HepG2 (cell line): ENCODE results near the gene LRFN2. TPM values are rescaled to one million over a fixed set of nuclear protein-coding genes. Genes with fewer than 3 reads are reported as not detected.

Experiments used
- ATAC-seq: fragments of 200-7000 bp; cut with Tn5 transposase; 3 replicates; pipeline ENCODE4 v1.9.1; 2020; ENCODE audit warnings: mild to moderate bottlenecking, moderate library complexity
- BruUV-seq: library from RNA; stranded (reverse); fragments of 400-500 nt; replicated peaks from 2 replicates; lab custom pipeline; 2021; lab: Mats Ljungman, UMichigan
- CTCF ChIA-PET: fragments of 300-600 bp; formaldehyde crosslinking; extraction: SDS; loops from one replicate; lab custom pipeline; 2021; ENCODE audit warnings: low total read pairs, inconsistent platforms, low intra/inter-chr PET ratio; lab: Yijun Ruan, JAX
- POLR2A ChIA-PET: fragments of 350-600 bp; sonication (Branson Sonifier 250); formaldehyde crosslinking; loops from one replicate; lab custom pipeline; 2020; ENCODE audit warnings: antibody characterized with exemption, inconsistent platforms; lab: Yijun Ruan, JAX
- DNase-seq: peaks from one replicate; pipeline ENCODE4 v3.0.0-alpha.2; 2015; ENCODE audit warnings: low spot score
- FAIRE-seq: peaks from 3 replicates; lab custom pipeline; 2011; peaks lifted over from hg19 to GRCh38; lab: Jason Lieb, UNC
- H2AFZ ChIP-seq: one replicate; pipeline ENCODE4 v1.6.1; 2011; ENCODE audit warnings: low read length, inconsistent platforms
- H3K27ac ChIP-seq: fragments of 300-600 bp; 3 replicates; pipeline ENCODE4 v1.8.0; 2011; ENCODE audit warnings: mixed run types, mild to moderate bottlenecking, mixed read lengths, low read length, inconsistent platforms; ENCODE audit not compliant: insufficient read depth; ENCODE audit errors: extremely low read length
- H3K27me3 ChIP-seq, 2 experiments: fragments of 200-600 bp in 1 of 2; 2 replicates in 1 of 2; 3 replicates in 1 of 2; pipeline versions ENCODE4 v1.6.0 to v1.8.0; 2011; ENCODE audit warnings: low read length in 2 of 2, mild to moderate bottlenecking in 2 of 2, moderate library complexity in 2 of 2, inconsistent platforms in 1 of 2; ENCODE audit not compliant: insufficient read depth in 2 of 2, control insufficient read depth in 1 of 2
- H3K36me3 ChIP-seq, 2 experiments: fragments of 200-600 bp in 1 of 2; replicated peaks in 1 of 2; 2 replicates in 1 of 2; 3 replicates in 1 of 2; pipeline versions ENCODE4 v1.5.1 to v1.8.0; 2011; ENCODE audit warnings: low read length in 2 of 2, inconsistent platforms in 1 of 2; ENCODE audit not compliant: insufficient read depth in 2 of 2, control insufficient read depth in 1 of 2
- H3K4me1 ChIP-seq: 2 replicates; pipeline ENCODE4 v1.5.1; 2012; ENCODE audit warnings: low read length, inconsistent platforms; ENCODE audit not compliant: insufficient read depth
- H3K4me2 ChIP-seq: 2 replicates; pipeline ENCODE4 v1.6.0; 2011; ENCODE audit warnings: low read depth, low read length, inconsistent platforms
- H3K4me3 ChIP-seq, 3 experiments: fragments of 200-600 bp in 1 of 3; sonication (generic), shearing (Covaris generic) in 1 of 3; replicated peaks in 1 of 3; 2 replicates each; pipeline ENCODE4 v1.5.1; 2011 to 2016; ENCODE audit warnings: low read length in 3 of 3, inconsistent platforms in 2 of 3, low read depth in 2 of 3, mild to moderate bottlenecking in 2 of 3, control low read depth in 1 of 3, mixed read lengths in 1 of 3; ENCODE audit not compliant: insufficient read depth in 1 of 3
- H3K79me2 ChIP-seq: one replicate; pipeline ENCODE4 v1.6.1; 2011; ENCODE audit warnings: low read length, inconsistent platforms; ENCODE audit not compliant: insufficient read depth
- H3K9ac ChIP-seq: 2 replicates; pipeline ENCODE4 v1.6.0; 2011; ENCODE audit warnings: mild to moderate bottlenecking, low read depth, low read length, inconsistent platforms; ENCODE audit not compliant: insufficient read depth
- H3K9me3 ChIP-seq: 2 replicates; pipeline ENCODE4 v1.5.1; 2012; ENCODE audit warnings: mild to moderate bottlenecking, low read length
- H4K20me1 ChIP-seq: 2 replicates; pipeline ENCODE4 v1.6.0; 2011; ENCODE audit warnings: inconsistent platforms, mild to moderate bottlenecking, low read length, moderate library complexity; ENCODE audit not compliant: insufficient read depth
- DRAP1 ChIP-seq: IDR thresholded peaks from 2 replicates; pipeline ENCODE4 v1.6.1; 2016; ENCODE audit warnings: missing genetic modification reagents, missing compliant biosample characterization
- FOXJ3 ChIP-seq: sonication (generic); formaldehyde crosslinking; IDR thresholded peaks from 2 replicates; pipeline ENCODE4 v1.4.0; 2020; ENCODE audit warnings: missing genetic modification reagents, mild to moderate bottlenecking, borderline replicate concordance
- HNRNPH1 ChIP-seq: fragments of 200-400 bp; formaldehyde crosslinking; optimal IDR thresholded peaks from 2 replicates; pipeline ENCODE3; 2017; ENCODE audit warnings: mild to moderate bottlenecking, low read depth, low read length
- KAT8 ChIP-seq: IDR thresholded peaks from 2 replicates; pipeline ENCODE4 v1.6.1; 2016; ENCODE audit warnings: missing genetic modification reagents, missing compliant biosample characterization
- ZNF20 ChIP-seq: sonication (generic); formaldehyde crosslinking; IDR thresholded peaks from 2 replicates; pipeline ENCODE4 v1.4.0; 2020; ENCODE audit warnings: mild to moderate bottlenecking, moderate library complexity, missing genetic modification reagents
- ZNF558 ChIP-seq: sonication (generic); formaldehyde crosslinking; IDR thresholded peaks from 2 replicates; pipeline ENCODE4 v1.9.0; 2022; ENCODE audit warnings: mild to moderate bottlenecking, missing genetic modification reagents, borderline replicate concordance
- ZNF670 ChIP-seq: sonication (generic); formaldehyde crosslinking; IDR thresholded peaks from 2 replicates; pipeline ENCODE4 v1.8.0; 2022; ENCODE audit warnings: mild to moderate bottlenecking, missing genetic modification reagents, borderline replicate concordance
- ZNF687 ChIP-seq: sonication (generic); formaldehyde crosslinking; IDR thresholded peaks from 2 replicates; pipeline ENCODE4 v1.5.1; 2020; ENCODE audit warnings: mild to moderate bottlenecking, missing genetic modification reagents, moderate library complexity
- ZNF841 ChIP-seq: sonication (generic); formaldehyde crosslinking; IDR thresholded peaks from 2 replicates; pipeline ENCODE4 v1.8.1; 2023; ENCODE audit warnings: missing genetic modification reagents, borderline replicate concordance
- WGBS: methylation state at CpG from one replicate; pipeline ENCODE4 v1.1.6; 2017; ENCODE audit warnings: low lambda C conversion rate; 5-methylcytosine and 5-hydroxymethylcytosine counted together
- in situ Hi-C: cut with HindIII; loops from 2 replicates; pipeline ENCODE4 v1.10.0; 2017; ENCODE audit warnings: low pct_unique_long_range_greater_than_20kb; ENCODE audit not compliant: extremely low pct_ligation_motif_present
- intact Hi-C: fragments of 100-400 bp; cut with micrococcal nuclease; formaldehyde crosslinking; loops from one replicate; pipeline ENCODE4 v1.10.0; 2022; ENCODE audit not compliant: unreplicated experiment
- polyA plus RNA-seq, 8 experiments: library from polyadenylated mRNA; depleted of rRNA in 3 of 8; stranded (reverse) in 7 of 8; unstranded in 1 of 8; fragments of >200 nt; fragmentation: Illumina TruSeq in 4 of 8; extraction: Trizol in 4 of 8; gene quantifications; 2 replicates each; pipeline versions ENCODE4 v1.2.1 to v1.2.3, GENCODE V29; 2011 to 2016; ENCODE audit warnings: low read depth in 4 of 8, missing spikeins in 1 of 8, mixed read lengths in 1 of 8; ENCODE audit not compliant: insufficient read depth in 1 of 8
- total RNA-seq, 5 experiments: library from RNA; depleted of rRNA; stranded (reverse); fragments of >200 nt; fragmentation: Illumina TruSeq; extraction: Trizol; gene quantifications; 2 replicates each; pipeline ENCODE4 v1.2.3, GENCODE V29; 2016; ENCODE audit warnings: low read depth in 1 of 5
- TF ChIP-seq, protein P1 (sequence below): sonication (generic); formaldehyde crosslinking; IDR thresholded peaks from 2 replicates; pipeline ENCODE4 v1.5.0; 2020; ENCODE audit warnings: mild to moderate bottlenecking, missing genetic modification reagents

The LRFN2 gene
- total and polyA plus RNA-seq, 2 of the 13 experiments (the other 11 are each of a cell fraction or from before 2014, with no cell fraction given) = not detected

DNA sequence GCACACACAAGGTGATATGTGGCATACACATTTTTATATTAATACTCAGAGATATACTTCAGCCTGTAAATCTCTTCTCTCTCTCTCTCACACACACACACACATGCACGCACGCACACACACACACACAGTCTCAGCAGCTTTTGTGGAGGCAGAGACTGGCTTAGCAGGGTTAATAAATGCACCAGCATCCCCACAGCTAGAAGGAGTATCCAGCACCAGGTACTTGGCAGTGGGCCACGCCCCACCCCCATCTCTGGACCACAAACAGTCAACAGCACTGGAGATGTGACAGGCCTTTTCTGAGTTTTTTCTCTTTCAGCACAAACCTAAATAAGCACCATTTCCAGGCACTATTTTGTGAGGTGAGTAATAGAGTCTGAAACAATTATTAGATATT is 47.3 kb upstream of the LRFN2 start (continued):
- TF ChIP-seq ZNF558 (CRISPR knock-in tag) = no peak
- TF ChIP-seq, all 625 proteins: peak for 0

- BruUV-seq = no TSS peak
- POLR2A ChIA-PET = no interaction called here
- ATAC-seq (no peak), DNase-seq (no peak), FAIRE-seq (no peak)
- no peak for TF ChIP-seq ZNF20 (CRISPR knock-in tag)
- no peaks in the 10 kb centered on the region for H3K79me2 ChIP-seq
- H3K4me2 ChIP-seq = no peak overlapping the region
- CTCF ChIA-PET = no interaction called here
- no peak overlapping the region for H2AFZ ChIP-seq
- H3K9ac ChIP-seq = no peak overlapping the region
- WGBS = 26% methylated on average over 7 of the region's 7 CpGs
- H3K27ac ChIP-seq = no peak overlapping the region
- no peak overlapping the region for H3K4me3 ChIP-seq
- no peaks in the 10 kb centered on the region for H4K20me1 ChIP-seq
- H3K27me3 ChIP-seq = peaks cover 2 to 16% of the 10 kb centered on the region in 2 experiments; a peak in 2 of 5 replicates
- intact Hi-C loops (no loop called here), in situ Hi-C loops (no loop called here)
- H3K4me1 ChIP-seq = no peaks in the 10 kb centered on the region
- no peaks in the 10 kb centered on the region for H3K36me3 ChIP-seq
- no peaks in the 10 kb centered on the region for H3K9me3 ChIP-seq
Observed at GRCh38 chr6:40631744-40632143, 44.6 kb upstream of the LRFN2 start.

DNA sequence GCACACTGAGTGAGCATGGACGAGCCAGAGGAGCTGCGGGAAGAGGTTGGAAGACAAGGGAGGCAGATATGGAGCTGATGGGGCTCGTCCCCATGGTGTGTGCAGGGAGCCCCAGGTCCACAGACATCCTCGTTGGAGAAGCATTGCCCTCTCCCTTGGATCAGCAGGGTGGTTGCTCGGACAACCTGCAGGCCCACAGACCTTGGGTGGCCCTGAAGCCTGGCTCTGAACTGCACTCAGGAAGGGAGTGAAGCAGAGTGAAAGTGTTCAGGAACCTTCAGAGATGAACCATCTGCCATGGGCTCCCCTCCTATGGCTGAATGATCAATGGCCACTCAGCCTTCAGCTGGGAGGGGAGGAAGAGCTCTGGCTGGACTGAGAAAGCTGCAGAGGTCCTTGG is 43.3 kb upstream of the LRFN2 start:
- Histone ChIP-seq H3K79me2 (no peaks in the 10 kb centered on the region), H2AFZ (no peak overlapping the region), H3K9ac (no peak overlapping the region), H3K27me3 (peaks cover 2 to 16% of the 10 kb centered on the region in 2 experiments; a peak in 2 of 5 replicates), H3K27ac (no peak overlapping the region), H3K36me3 (no peaks in the 10 kb centered on the region), H4K20me1 (no peaks in the 10 kb centered on the region), H3K9me3 (no peaks in the 10 kb centered on the region), H3K4me3 (no peak overlapping the region), H3K4me2 (no peak overlapping the region), H3K4me1 (no peaks in the 10 kb centered on the region)
- no TSS peak for BruUV-seq
- FAIRE-seq = no peak
- CTCF ChIA-PET = no interaction called here
- POLR2A ChIA-PET = no interaction called here
- DNase-seq = no peak
- WGBS = 11% methylated on average over 5 of the region's 5 CpGs
- no peak for ATAC-seq
- intact Hi-C loops = no loop called here
- in situ Hi-C loops = no loop called here
- no peak for TF ChIP-seq FOXJ3
- TF ChIP-seq, protein P1, sequence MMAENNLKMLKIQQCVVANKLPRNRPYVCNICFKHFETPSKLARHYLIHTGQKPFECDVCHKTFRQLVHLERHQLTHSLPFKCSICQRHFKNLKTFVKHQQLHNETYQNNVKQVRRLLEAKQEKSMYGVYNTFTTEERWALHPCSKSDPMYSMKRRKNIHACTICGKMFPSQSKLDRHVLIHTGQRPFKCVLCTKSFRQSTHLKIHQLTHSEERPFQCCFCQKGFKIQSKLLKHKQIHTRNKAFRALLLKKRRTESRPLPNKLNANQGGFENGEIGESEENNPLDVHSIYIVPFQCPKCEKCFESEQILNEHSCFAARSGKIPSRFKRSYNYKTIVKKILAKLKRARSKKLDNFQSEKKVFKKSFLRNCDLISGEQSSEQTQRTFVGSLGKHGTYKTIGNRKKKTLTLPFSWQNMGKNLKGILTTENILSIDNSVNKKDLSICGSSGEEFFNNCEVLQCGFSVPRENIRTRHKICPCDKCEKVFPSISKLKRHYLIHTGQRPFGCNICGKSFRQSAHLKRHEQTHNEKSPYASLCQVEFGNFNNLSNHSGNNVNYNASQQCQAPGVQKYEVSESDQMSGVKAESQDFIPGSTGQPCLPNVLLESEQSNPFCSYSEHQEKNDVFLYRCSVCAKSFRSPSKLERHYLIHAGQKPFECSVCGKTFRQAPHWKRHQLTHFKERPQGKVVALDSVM (CRISPR knock-in tag) = no peak
- no peak for TF ChIP-seq KAT8 (CRISPR knock-in tag)
- TF ChIP-seq ZNF670 (CRISPR knock-in tag) = no peak
- TF ChIP-seq ZNF687 (CRISPR knock-in tag) = no peak
- no peak for TF ChIP-seq DRAP1
- no peak for TF ChIP-seq ZNF841 (CRISPR knock-in tag)
- TF ChIP-seq HNRNPH1 = no peak
